ENCODE results near the gene HK1.

- TF ChIP-seq CTCF (IDR thresholded peaks at IDR 0.05) = no peak
- TF ChIP-seq POLR2A (IDR thresholded peaks at IDR 0.05) = no peak
Observed at GRCh38 chr10:69439813-69440506, 161.7 kb downstream of the HK1 start.
